ENCODE measurements around the gene DUXB.

GRCh38 chr16:75746359-75746758 is 45.1 kb upstream of the DUXB start:
- TF ChIP-seq CTCF (IDR thresholded peaks at IDR 0.05; ENCODE audit: insufficient read depth, low read length, poor library complexity, severe bottlenecking) (no peak), EZH2phosphoT487 (conservative IDR thresholded peaks at IDR 0.05; ENCODE audit: low read length) (no peak)
